C4-2B (cell line): ENCODE results near the gene GSS.

Source experiments
- CTCF ChIP-seq: fragments of 450-650 bp; conservative IDR thresholded peaks from 2 replicates; pipeline ENCODE4 v1.5.1; 2017; ENCODE audit warnings: mild to moderate bottlenecking
- ZFX ChIP-seq: fragments of 450-650 bp; IDR thresholded peaks from 2 replicates; pipeline ENCODE4 v1.6.1; 2017

- TF ChIP-seq CTCF, result no peak
- TF ChIP-seq ZFX, result no peak
Measured at GRCh38 chr20:34982270-34983088, 26.9 kb upstream of the GSS start.
